B cell (primary cell): ENCODE data around the gene BAIAP3. TPM values are rescaled to one million over a fixed set of nuclear protein-coding genes. Genes with fewer than 3 reads are reported as not detected.

Experiments
- ATAC-seq: fragments of 200-7000 bp; cut with Tn5 transposase; one replicate; pipeline ENCODE4 v1.10.0; 2021; ENCODE audit warnings: low read depth, mild to moderate bottlenecking, moderate number of reproducible peaks, moderate library complexity
- CTCF ChIA-PET: fragments of 350-600 bp; sonication (Branson Sonifier 250); formaldehyde crosslinking; loops from one replicate; lab custom pipeline; 2021; ENCODE audit warnings: antibody characterized with exemption, inconsistent platforms; lab: Charles Lee
- POLR2A ChIA-PET: fragments of 350-600 bp; sonication (Branson Sonifier 250); formaldehyde crosslinking; loops from one replicate; lab custom pipeline; 2021; ENCODE audit warnings: antibody characterized with exemption; lab: Charles Lee
- DNase-seq: peaks from one replicate; pipeline ENCODE4 v3.0.0; 2013
- H2AFZ ChIP-seq: 2 replicates; pipeline ENCODE4 v1.6.1; 2012; ENCODE audit warnings: mild to moderate bottlenecking, low read depth, low read length; ENCODE audit not compliant: insufficient read depth, poor library complexity, severe bottlenecking
- H3K27ac ChIP-seq, 2 donors: 1 replicate in 1 of 2; 2 replicates in 1 of 2; pipeline ENCODE4 v1.5.1; 2012 to 2013; ENCODE audit warnings: low read length in 2 of 2, mild to moderate bottlenecking in 2 of 2, moderate library complexity in 1 of 2
- H3K27me3 ChIP-seq, 4 experiments: fragments of 200-600 bp in 1 of 4; sonication (generic) in 1 of 4; replicated peaks in 1 of 4; 1 replicate in 2 of 4; 2 replicates in 2 of 4; pipeline versions ENCODE4 v1.6.1 to v1.7.0; 2013 to 2016; ENCODE audit warnings: low read length in 3 of 4, mild to moderate bottlenecking in 2 of 4, mixed read lengths in 1 of 4, moderate library complexity in 1 of 4; ENCODE audit not compliant: insufficient read depth in 4 of 4, control insufficient read depth in 3 of 4; ENCODE audit errors: control extremely low read depth in 1 of 4
- H3K36me3 ChIP-seq, 2 experiments: replicated peaks in 1 of 2; 1 replicate in 1 of 2; 2 replicates in 1 of 2; pipeline versions ENCODE4 v1.6.1 to v1.7.1; 2013; ENCODE audit warnings: low read length in 1 of 2; ENCODE audit not compliant: insufficient read depth in 2 of 2, control insufficient read depth in 1 of 2; ENCODE audit errors: control extremely low read depth in 1 of 2, extremely low read depth in 1 of 2
- H3K4me1 ChIP-seq, 2 donors: fragments of 200-600 bp in 1 of 2; sonication (generic) in 1 of 2; 1 replicate in 1 of 2; 2 replicates in 1 of 2; pipeline versions ENCODE4 v1.5.1 to v1.6.1; 2013 to 2017; ENCODE audit warnings: low read length in 2 of 2; ENCODE audit not compliant: control insufficient read depth in 2 of 2, insufficient read depth in 2 of 2
- H3K4me2 ChIP-seq: replicated peaks from 2 replicates; pipeline ENCODE3; 2012; ENCODE audit warnings: mild to moderate bottlenecking, low read depth, low read length; ENCODE audit not compliant: poor library complexity, severe bottlenecking
- H3K4me3 ChIP-seq, 5 experiments: fragments of 200-600 bp in 1 of 5; sonication (generic) in 1 of 5; 1 replicate in 3 of 5; 2 replicates in 2 of 5; pipeline versions ENCODE4 v1.5.1 to v1.7.0; 2011 to 2016; ENCODE audit warnings: low read length in 4 of 5, mild to moderate bottlenecking in 4 of 5, low read depth in 2 of 5, control low read depth in 1 of 5, moderate library complexity in 1 of 5; ENCODE audit not compliant: insufficient read depth in 1 of 5; ENCODE audit errors: control extremely low read depth in 1 of 5, extremely low read depth in 1 of 5
- H3K79me2 ChIP-seq: fragments of 200-600 bp; sonication (generic); one replicate; pipeline ENCODE4 v1.6.0; 2016; ENCODE audit warnings: low read length; ENCODE audit not compliant: control insufficient read depth, insufficient read depth
- H3K9ac ChIP-seq: fragments of 200-600 bp; sonication (generic); 2 replicates; pipeline ENCODE4 v1.6.1; 2017; ENCODE audit warnings: mild to moderate bottlenecking, low read length, moderate library complexity
- H3K9me3 ChIP-seq, 3 donors: one replicate each; pipeline versions ENCODE4 v1.6.1 to v1.7.1; 2013; ENCODE audit warnings: low read length in 2 of 3; ENCODE audit not compliant: control insufficient read depth in 2 of 3, insufficient read depth in 1 of 3; ENCODE audit errors: control extremely low read depth in 1 of 3
- H4K20me1 ChIP-seq: 2 replicates; pipeline ENCODE4 v1.6.0; 2012; ENCODE audit warnings: mild to moderate bottlenecking, low read length; ENCODE audit not compliant: insufficient read depth, control insufficient read depth, poor library complexity, severe bottlenecking
- H3K27ac Mint-ChIP-seq: one replicate; pipeline ENCODE4 v1.8.0; 2021; ENCODE audit warnings: mixed read lengths
- H3K27me3 Mint-ChIP-seq: one replicate; pipeline ENCODE4 v1.8.0; 2021; ENCODE audit warnings: mixed read lengths
- H3K4me1 Mint-ChIP-seq: one replicate; pipeline ENCODE4 v1.8.0; 2021; ENCODE audit warnings: mixed read lengths
- H3K4me3 Mint-ChIP-seq: one replicate; pipeline ENCODE4 v1.8.0; 2021; ENCODE audit warnings: mixed read lengths
- H3K9me3 Mint-ChIP-seq: one replicate; pipeline ENCODE4 v1.8.0; 2022; ENCODE audit warnings: mixed read lengths; ENCODE audit not compliant: insufficient read depth
- CTCF ChIP-seq: fragments of 200-600 bp; IDR thresholded peaks from one replicate; pipeline ENCODE4 v1.8.0; 2022; ENCODE audit warnings: antibody characterized with exemption, mild to moderate bottlenecking
- EZH2 ChIP-seq: IDR thresholded peaks from 2 replicates; pipeline ENCODE4 v1.6.1; 2012; ENCODE audit warnings: borderline replicate concordance, low read depth, mild to moderate bottlenecking, moderate library complexity, low read length; ENCODE audit not compliant: insufficient read depth, poor library complexity, severe bottlenecking
- WGBS: methylation state at CpG from one replicate; pipeline ENCODE4 v1.1.5; 2013; ENCODE audit warnings: missing lambda C conversion rate; ENCODE audit not compliant: insufficient coverage; 5-methylcytosine and 5-hydroxymethylcytosine counted together
- intact Hi-C: fragments of 100-400 bp; cut with micrococcal nuclease; formaldehyde crosslinking; loops from one replicate; pipeline ENCODE4 v1.10.0; 2022
- polyA plus RNA-seq: library from polyadenylated mRNA; depleted of rRNA; stranded (reverse); fragments of >200 nt; gene quantifications from 2 replicates; pipeline ENCODE4 v1.2.3, GENCODE V29; 2012
- total RNA-seq, 2 donors: library from RNA; stranded (reverse); fragments of 120-200 nt in 1 of 2; gene quantifications; 1 replicate in 1 of 2; 2 replicates in 1 of 2; pipeline versions ENCODE4 v1.2.3 to v1.2.4, GENCODE V29; 2013 to 2022

The BAIAP3 gene
- total and polyA plus RNA-seq, 2 donors (not counting 1 experiment from before 2014, with no cell fraction given): 119 to 130 TPM

DNA sequence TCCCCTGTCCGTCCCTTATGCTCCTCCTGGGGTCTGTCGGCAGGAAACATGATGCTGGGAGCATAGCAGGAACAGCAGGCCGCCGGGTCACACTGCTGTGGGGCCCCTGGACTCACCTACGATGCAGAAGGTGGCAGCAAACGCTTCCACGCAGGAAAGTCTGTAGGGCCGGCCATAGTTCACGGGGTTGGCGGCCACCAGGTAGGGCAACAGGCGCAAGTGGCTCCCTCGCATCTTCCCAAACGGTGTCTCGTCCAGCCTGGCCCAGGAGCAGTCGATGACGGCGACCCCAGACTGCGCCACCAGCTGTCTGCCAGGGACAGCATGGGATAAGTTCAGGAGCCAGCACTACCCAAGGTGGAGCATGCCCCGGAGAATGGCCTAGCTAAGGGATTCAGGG, 17.2 kb downstream of the BAIAP3 start:
- H3K79me2 ChIP-seq: peaks cover 52% of the 10 kb centered on the region
- ChIA-PET POLR2A (interaction anchor here (0.9 kb wide), 1 partner anchor 8 kb away, joined by 3 read pairs; no protein-coding TSS in a partner anchor), CTCF (interaction anchor here (1.0 to 1.3 kb wide), 2 partner anchors 13 to 20 kb away, joined by 3 to 5 read pairs; no protein-coding TSS in a partner anchor)
- H3K4me3 ChIP-seq: peak overlapping the region; percentile 48 to 84 (median 76)
- Mint-ChIP-seq H3K9me3 (no peaks in the 10 kb centered on the region), H3K4me1 (peaks cover 40% of the 10 kb centered on the region), H3K27ac (peak overlapping the region; percentile 88), H3K27me3 (no peaks in the 10 kb centered on the region), H3K4me3 (peak overlapping the region; percentile 86)
- no peak overlapping the region for H3K27ac ChIP-seq
- H2AFZ ChIP-seq: peak overlapping the region; percentile 81
- H4K20me1 ChIP-seq: peaks cover 49% of the 10 kb centered on the region
- H3K9me3 ChIP-seq: no peaks in the 10 kb centered on the region
- H3K4me1 ChIP-seq: peaks cover 17 to 21% of the 10 kb centered on the region in 2 donors
- TF ChIP-seq CTCF (no peak), EZH2 (no peak)
- H3K4me2 ChIP-seq: peak overlapping the region; percentile 97
- intact Hi-C loops: loop anchor here (1.0 to 10.0 kb wide), 2 partner anchors 7 to 54 kb away; no protein-coding TSS in a partner anchor
- H3K27me3 ChIP-seq: no peaks in the 10 kb centered on the region
- ATAC-seq (no peak), DNase-seq (peak; percentile 28)
- peak overlapping the region; percentile 76 for H3K9ac ChIP-seq
- peaks cover 0 to 27% of the 10 kb centered on the region in 2 experiments for H3K36me3 ChIP-seq
- WGBS: 93% methylated on average over 19 of the region's 19 CpGs

GRCh38 chr16:1351215-1351581, 17.8 kb downstream of the BAIAP3 start:
- no peaks in the 10 kb centered on the region for H3K27me3 Mint-ChIP-seq
- Histone ChIP-seq H3K4me2 (peak overlapping the region; percentile 97), H3K4me3 (peak overlapping the region; percentile 48 to 84 (median 76)), H3K27me3 (no peaks in the 10 kb centered on the region), H3K9me3 (no peaks in the 10 kb centered on the region), H3K4me1 (peaks cover 17 to 21% of the 10 kb centered on the region in 2 donors), H3K36me3 (peaks cover 0 to 27% of the 10 kb centered on the region in 2 experiments), H3K27ac (peak overlapping the region in 1 of 2 donors; percentile 77), H2AFZ (peak overlapping the region; percentile 81), H3K9ac (peak overlapping the region; percentile 76), H3K79me2 (peaks cover 57% of the 10 kb centered on the region), H4K20me1 (peaks cover 54% of the 10 kb centered on the region)
- ATAC-seq (peak; percentile 5), DNase-seq (no peak)
- ChIA-PET POLR2A (interaction anchor here (0.9 kb wide), 1 partner anchor 9 kb away, joined by 3 read pairs; no protein-coding TSS in a partner anchor), CTCF (interaction anchor here (1.0 to 1.3 kb wide), 2 partner anchors 13 to 20 kb away, joined by 3 to 5 read pairs; no protein-coding TSS in a partner anchor)
- peak overlapping the region; percentile 86 for H3K4me3 Mint-ChIP-seq
- intact Hi-C loops: loop anchor here (1.0 to 10.0 kb wide), 2 partner anchors 8 to 54 kb away; no protein-coding TSS in a partner anchor
- TF ChIP-seq EZH2: no peak
- no peak for TF ChIP-seq CTCF
- 1% methylated on average over 31 of the region's 35 CpGs for WGBS
- no peaks in the 10 kb centered on the region for H3K9me3 Mint-ChIP-seq
- peaks cover 40% of the 10 kb centered on the region for H3K4me1 Mint-ChIP-seq
- H3K27ac Mint-ChIP-seq: peak overlapping the region; percentile 88
